HG03354 (cell line): ENCODE results near the gene HTR2B.
"Not testable (repeated sequence)": the region's sequence is repeated elsewhere in the genome, so short reads cannot be mapped to it uniquely, and the experiment has no call there.

Source experiments
- ATAC-seq: cut with Tn5 transposase; IDR thresholded peaks from one replicate; pipeline ENCODE4 v1.9.1; 2021; ENCODE audit warnings: mild to moderate bottlenecking; ENCODE audit not compliant: unreplicated experiment, poor library complexity, severe bottlenecking

The HTR2B gene

GRCh38 chr2:231100321-231100720 lies 24.5 kb downstream of the HTR2B start:
- not testable (repeated sequence) for ATAC-seq

- no peak for ATAC-seq
Observed at GRCh38 chr2:231099918-231100317, 24.9 kb downstream of the HTR2B start.

GRCh38 chr2:231094736-231095346 lies 30.0 kb downstream of the HTR2B start:
- no peak for ATAC-seq

GRCh38 chr2:231093933-231094332 lies 30.9 kb downstream of the HTR2B start:
- ATAC-seq = no peak

GRCh38 chr2:231088754-231089153 lies 36.1 kb downstream of the HTR2B start:
- ATAC-seq = no peak

- ATAC-seq = no peak
Observed at GRCh38 chr2:231084565-231084964, 40.3 kb downstream of the HTR2B start.

- no peak for ATAC-seq
Observed at GRCh38 chr2:231069379-231070054, 55.3 kb downstream of the HTR2B start.

GRCh38 chr2:231068525-231069222 lies 56.2 kb downstream of the HTR2B start:
- no peak for ATAC-seq

GRCh38 chr2:231067531-231067930 lies 57.3 kb downstream of the HTR2B start:
- ATAC-seq = not testable (repeated sequence)

GRCh38 chr2:231065966-231066365 lies 58.9 kb downstream of the HTR2B start:
- ATAC-seq = no peak

GRCh38 chr2:231063347-231063746 lies 61.5 kb downstream of the HTR2B start:
- no peak for ATAC-seq

GRCh38 chr2:231062776-231063175 lies 62.1 kb downstream of the HTR2B start:
- no peak for ATAC-seq

- no peak for ATAC-seq
Observed at GRCh38 chr2:231059756-231060155, 65.1 kb downstream of the HTR2B start.

- no peak for ATAC-seq
Observed at GRCh38 chr2:231058761-231059550, 65.9 kb downstream of the HTR2B start.
